DOHH2 (cell line): ENCODE results near the gene LIMK2.

Experiments
- H3F3A ChIP-seq: fragments of 200-600 bp; sonication (generic), shearing (Covaris generic); 2 replicates; pipeline ENCODE4 v1.6.0; 2016; ENCODE audit warnings: antibody characterized with exemption, mild to moderate bottlenecking; ENCODE audit not compliant: control insufficient read depth, insufficient read depth
- H3K27ac ChIP-seq: fragments of 200-600 bp; sonication (generic); 2 replicates; pipeline ENCODE4 v1.5.1; 2014; ENCODE audit warnings: low read depth, mild to moderate bottlenecking, low read length, moderate library complexity
- H3K27me3 ChIP-seq: fragments of 200-600 bp; sonication (generic); 2 replicates; pipeline ENCODE4 v1.6.1; 2014; ENCODE audit warnings: mild to moderate bottlenecking, low read length, mixed read lengths; ENCODE audit not compliant: control insufficient read depth
- H3K36me3 ChIP-seq: fragments of 200-600 bp; sonication (generic); 2 replicates; pipeline ENCODE4 v1.6.1; 2014; ENCODE audit warnings: mild to moderate bottlenecking, low read length, moderate library complexity, mixed read lengths; ENCODE audit not compliant: control insufficient read depth
- H3K4me1 ChIP-seq: fragments of 200-600 bp; sonication (generic); 2 replicates; pipeline ENCODE4 v1.6.1; 2014; ENCODE audit warnings: mild to moderate bottlenecking, low read length, mixed read lengths; ENCODE audit not compliant: control insufficient read depth
- H3K4me2 ChIP-seq: fragments of 200-600 bp; sonication (generic); 2 replicates; pipeline ENCODE4 v1.6.0; 2014; ENCODE audit warnings: mild to moderate bottlenecking, low read length, moderate library complexity
- H3K4me3 ChIP-seq: fragments of 200-600 bp; sonication (generic); 2 replicates; pipeline ENCODE4 v1.5.1; 2014; ENCODE audit warnings: mild to moderate bottlenecking, low read length, mixed read lengths
- H3K79me2 ChIP-seq: fragments of 200-600 bp; sonication (generic); 2 replicates; pipeline ENCODE4 v1.6.1; 2014; ENCODE audit warnings: mild to moderate bottlenecking, low read length, mixed read lengths; ENCODE audit not compliant: control insufficient read depth
- H3K9me2 ChIP-seq: fragments of 200-600 bp; sonication (generic); replicated peaks from 2 replicates; pipeline ENCODE4 v1.6.1; 2014; ENCODE audit warnings: mild to moderate bottlenecking, low read length, mixed read lengths; ENCODE audit not compliant: control insufficient read depth
- H3K9me3 ChIP-seq: fragments of 200-600 bp; sonication (generic); 2 replicates; pipeline ENCODE4 v1.6.1; 2014; ENCODE audit warnings: antibody characterized with exemption, low read length, mixed read lengths; ENCODE audit not compliant: control insufficient read depth, insufficient read depth
- H4K20me1 ChIP-seq: fragments of 200-600 bp; sonication (generic); 2 replicates; pipeline ENCODE4 v1.6.0; 2014; ENCODE audit warnings: low read depth, mild to moderate bottlenecking, antibody characterized with exemption, low read length, moderate library complexity; ENCODE audit not compliant: control insufficient read depth, insufficient read depth
- CTCF ChIP-seq: fragments of 200-600 bp; sonication (generic); IDR thresholded peaks from one replicate; pipeline ENCODE4 v1.5.1; 2014; ENCODE audit warnings: antibody characterized with exemption, mild to moderate bottlenecking, low read depth, low read length; ENCODE audit not compliant: poor library complexity, severe bottlenecking
- EZH2phosphoT487 ChIP-seq: fragments of 200-600 bp; sonication (generic); IDR thresholded peaks from 2 replicates; pipeline ENCODE4 v1.6.1; 2017; ENCODE audit warnings: borderline replicate concordance, mild to moderate bottlenecking, antibody characterized with exemption, low read length, moderate library complexity, mixed read lengths

The LIMK2 gene

GRCh38 chr22:31300896-31301295 is 88.8 kb downstream of the LIMK2 start:
- H3K79me2 ChIP-seq: peaks cover 17% of the 10 kb centered on the region
- no peak overlapping the region for H3K4me3 ChIP-seq
- H3K4me1 ChIP-seq: peaks cover 23% of the 10 kb centered on the region
- no peak overlapping the region for H3K27ac ChIP-seq
- H3K36me3 ChIP-seq: 0 out of 2 replicates have a peak, but pooled peaks cover 4% of the 10 kb centered on the region
- TF ChIP-seq CTCF (no peak), EZH2phosphoT487 (no peak)
- no peaks in the 10 kb centered on the region for H3K9me2 ChIP-seq
- peaks cover 12% of the 10 kb centered on the region; the same call in 1 of the 2 replicates for H3F3A ChIP-seq
- H4K20me1 ChIP-seq: no peaks in the 10 kb centered on the region
- H3K27me3 ChIP-seq: no peaks in the 10 kb centered on the region
- H3K4me2 ChIP-seq: no peak overlapping the region
- H3K9me3 ChIP-seq: no peaks in the 10 kb centered on the region

GRCh38 chr22:31302006-31302405 is 89.9 kb downstream of the LIMK2 start:
- Histone ChIP-seq H3K79me2 (peaks cover 6% of the 10 kb centered on the region), H3K4me3 (no peak overlapping the region), H3K4me2 (no peak overlapping the region), H3K27me3 (no peaks in the 10 kb centered on the region), H3F3A (peaks cover 12% of the 10 kb centered on the region; the same call in 1 of the 2 replicates), H3K9me2 (no peaks in the 10 kb centered on the region), H3K4me1 (peaks cover 23% of the 10 kb centered on the region), H3K27ac (no peak overlapping the region), H3K36me3 (no peaks in the 10 kb centered on the region), H4K20me1 (no peaks in the 10 kb centered on the region), H3K9me3 (no peaks in the 10 kb centered on the region)
- TF ChIP-seq EZH2phosphoT487: no peak

- TF ChIP-seq CTCF: no peak
- no peak for TF ChIP-seq EZH2phosphoT487
- H3K4me1 ChIP-seq: peaks cover 23% of the 10 kb centered on the region
- no peaks in the 10 kb centered on the region for H4K20me1 ChIP-seq
- H3K27me3 ChIP-seq: no peaks in the 10 kb centered on the region
- no peaks in the 10 kb centered on the region for H3K36me3 ChIP-seq
- H3K9me2 ChIP-seq: no peaks in the 10 kb centered on the region
- H3F3A ChIP-seq: peaks cover 16% of the 10 kb centered on the region
- H3K4me2 ChIP-seq: no peak overlapping the region
- H3K4me3 ChIP-seq: no peak overlapping the region
- no peaks in the 10 kb centered on the region for H3K9me3 ChIP-seq
- H3K79me2 ChIP-seq: peaks cover 4% of the 10 kb centered on the region
- H3K27ac ChIP-seq: no peak overlapping the region
Measured at GRCh38 chr22:31302537-31302936, 90.4 kb downstream of the LIMK2 start.

GRCh38 chr22:31305194-31305593 is 93.1 kb downstream of the LIMK2 start:
- Histone ChIP-seq H3F3A (peaks cover 26% of the 10 kb centered on the region), H3K27me3 (no peaks in the 10 kb centered on the region), H3K4me2 (no peak overlapping the region), H3K4me3 (no peak overlapping the region), H3K79me2 (no peaks in the 10 kb centered on the region), H3K9me2 (no peaks in the 10 kb centered on the region), H3K4me1 (peaks cover 39% of the 10 kb centered on the region), H3K27ac (no peak overlapping the region), H3K9me3 (no peaks in the 10 kb centered on the region), H4K20me1 (no peaks in the 10 kb centered on the region), H3K36me3 (0 out of 2 replicates have a peak, but pooled peaks cover 3% of the 10 kb centered on the region)
- TF ChIP-seq CTCF (no peak), EZH2phosphoT487 (no peak)
